HG03108 (cell line): ENCODE measurements around the gene TREM2.
A peak's percentile ranks its signal among the peaks of the same experiment; 100 is the strongest.
"Not testable (repeated sequence)": the region's sequence is repeated elsewhere in the genome, so short reads cannot be mapped to it uniquely, and the experiment has no call there.

ENCODE experiments used
- ATAC-seq: cut with Tn5 transposase; IDR thresholded peaks from one replicate; pipeline ENCODE4 v1.9.1; 2021; ENCODE audit warnings: moderate library complexity; ENCODE audit not compliant: unreplicated experiment

The TREM2 gene

DNA sequence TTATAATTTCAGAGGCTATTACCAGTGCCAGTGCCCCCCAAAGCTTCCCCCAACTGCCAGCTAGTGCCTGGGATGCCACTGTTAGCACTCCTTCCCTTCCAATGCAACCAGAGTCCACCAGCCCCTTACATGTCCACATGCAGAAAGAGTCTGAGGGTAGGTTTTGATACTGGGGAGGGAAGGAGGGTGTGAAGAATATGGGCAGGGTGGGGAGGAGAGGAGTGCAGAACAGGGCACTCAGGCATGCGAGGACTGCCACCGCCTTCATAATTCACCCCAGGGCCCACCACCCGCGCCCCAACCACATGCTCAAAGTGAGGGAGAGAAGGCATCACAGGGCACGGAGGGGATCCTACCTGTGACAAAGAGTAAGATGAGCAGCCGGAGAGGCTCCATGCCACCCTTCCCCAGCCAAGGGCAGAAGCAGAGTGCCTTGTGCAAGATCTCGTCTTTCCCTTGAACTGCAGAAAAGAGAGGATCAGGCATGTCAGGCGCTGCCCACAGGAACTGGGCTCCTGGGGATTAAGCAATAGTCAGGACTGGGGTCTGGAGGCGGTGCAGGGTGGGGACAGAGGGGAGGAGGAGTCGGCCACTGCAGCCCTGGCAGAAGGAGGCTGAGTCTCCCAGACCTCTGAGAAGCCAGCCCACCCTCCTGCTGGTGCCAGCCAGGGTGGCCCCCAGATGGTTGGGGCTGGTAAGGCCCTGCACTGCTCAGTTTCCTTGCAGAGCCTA, at the start of gene TREM2:
TREM2 (minus strand) TSS at position 430 of the 732 bp plus-strand sequence; CDS start at position 396, 34 bp downstream.
- ATAC-seq: no peak

DNA sequence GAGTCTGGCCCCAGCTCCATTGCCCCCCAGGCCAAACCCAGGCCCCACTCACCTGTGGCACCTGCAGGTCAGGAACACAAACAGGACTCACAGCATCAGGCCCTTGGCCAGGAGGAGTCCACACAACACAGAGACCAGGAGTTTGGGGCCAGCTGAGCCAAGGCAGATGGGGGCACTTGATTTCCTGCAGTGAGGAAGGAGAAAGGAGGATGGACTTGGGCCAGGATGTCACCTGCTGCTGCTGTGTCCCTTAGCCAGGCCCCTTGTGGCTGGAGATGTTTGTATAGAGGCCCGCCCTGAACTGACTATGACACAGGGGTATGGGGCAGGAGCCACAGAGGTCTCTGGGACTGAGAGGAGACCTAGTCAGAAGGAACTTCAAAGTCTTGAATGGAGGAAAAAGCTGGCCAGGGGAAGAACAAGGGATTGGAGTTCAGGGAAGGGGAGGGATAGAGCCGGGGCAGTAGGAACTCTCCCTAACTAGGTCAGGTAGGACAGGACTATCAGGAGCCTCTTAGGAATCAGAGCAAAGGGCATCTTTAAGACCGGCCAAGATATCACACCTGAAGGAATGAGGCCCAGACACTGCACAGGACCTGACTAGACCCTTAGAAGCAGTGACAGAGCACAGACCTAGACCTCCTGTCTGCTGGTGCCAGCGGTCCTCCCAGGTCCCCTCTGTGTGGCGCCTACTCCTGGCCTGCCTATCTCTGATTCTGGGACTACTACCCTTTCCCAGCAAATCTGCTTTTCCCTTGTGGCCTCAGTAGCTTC, 46.8 kb upstream of the TREM2 start:
- ATAC-seq: no peak

DNA sequence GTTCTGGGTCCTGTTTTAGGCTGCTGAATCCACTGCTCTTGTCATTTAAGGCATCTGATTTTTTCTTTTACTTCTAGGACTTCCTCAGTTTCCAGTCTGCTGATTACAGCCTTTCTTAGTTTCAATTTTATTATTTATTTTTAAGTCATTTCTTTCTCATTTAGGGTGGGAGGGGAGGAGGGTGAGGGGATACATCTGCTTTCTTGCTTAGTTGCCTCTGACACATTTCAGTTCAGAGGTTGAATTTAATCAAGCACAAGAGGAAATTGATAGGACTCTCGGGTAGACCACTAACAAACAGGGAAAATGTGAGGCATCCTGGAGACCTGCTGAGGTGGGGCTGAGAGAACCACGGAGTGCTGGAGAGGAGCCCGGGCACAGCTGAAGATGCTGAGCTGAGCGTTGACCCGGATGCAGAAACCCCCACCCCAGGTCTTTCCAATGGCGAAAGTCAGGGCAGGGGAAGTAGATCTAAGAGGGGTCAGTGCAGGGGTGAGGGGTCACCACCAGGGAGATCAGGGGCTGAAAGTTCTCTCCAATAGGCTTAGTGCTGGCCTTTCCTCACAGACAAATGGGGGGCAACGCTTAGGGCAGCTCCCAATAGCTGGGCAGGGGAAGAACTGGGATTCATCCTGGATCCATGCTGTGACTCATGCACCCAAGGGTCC, 45.7 kb upstream of the TREM2 start:
- no peak for ATAC-seq

DNA sequence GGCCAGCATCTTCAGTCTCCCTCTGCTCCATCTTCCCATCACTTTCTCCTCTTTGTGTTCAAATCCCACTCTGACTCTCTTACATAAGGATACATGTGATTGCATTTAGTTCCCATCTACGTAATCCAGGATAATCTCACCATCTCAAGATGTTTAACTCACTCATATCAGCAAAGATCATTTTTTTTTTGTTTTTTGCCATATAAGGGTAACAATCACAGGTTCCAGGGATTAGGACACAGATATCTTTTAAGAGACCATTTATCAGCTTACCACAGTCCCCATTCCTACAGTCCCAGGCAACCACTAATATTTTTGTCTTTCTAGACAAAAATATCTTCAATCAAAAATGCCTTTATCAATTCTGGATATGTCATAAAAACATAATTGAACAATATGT, 41.2 kb upstream of the TREM2 start:
- no peak for ATAC-seq

GRCh38 chr6:41201764-41202173, 38.9 kb upstream of the TREM2 start:
- ATAC-seq: no peak

DNA sequence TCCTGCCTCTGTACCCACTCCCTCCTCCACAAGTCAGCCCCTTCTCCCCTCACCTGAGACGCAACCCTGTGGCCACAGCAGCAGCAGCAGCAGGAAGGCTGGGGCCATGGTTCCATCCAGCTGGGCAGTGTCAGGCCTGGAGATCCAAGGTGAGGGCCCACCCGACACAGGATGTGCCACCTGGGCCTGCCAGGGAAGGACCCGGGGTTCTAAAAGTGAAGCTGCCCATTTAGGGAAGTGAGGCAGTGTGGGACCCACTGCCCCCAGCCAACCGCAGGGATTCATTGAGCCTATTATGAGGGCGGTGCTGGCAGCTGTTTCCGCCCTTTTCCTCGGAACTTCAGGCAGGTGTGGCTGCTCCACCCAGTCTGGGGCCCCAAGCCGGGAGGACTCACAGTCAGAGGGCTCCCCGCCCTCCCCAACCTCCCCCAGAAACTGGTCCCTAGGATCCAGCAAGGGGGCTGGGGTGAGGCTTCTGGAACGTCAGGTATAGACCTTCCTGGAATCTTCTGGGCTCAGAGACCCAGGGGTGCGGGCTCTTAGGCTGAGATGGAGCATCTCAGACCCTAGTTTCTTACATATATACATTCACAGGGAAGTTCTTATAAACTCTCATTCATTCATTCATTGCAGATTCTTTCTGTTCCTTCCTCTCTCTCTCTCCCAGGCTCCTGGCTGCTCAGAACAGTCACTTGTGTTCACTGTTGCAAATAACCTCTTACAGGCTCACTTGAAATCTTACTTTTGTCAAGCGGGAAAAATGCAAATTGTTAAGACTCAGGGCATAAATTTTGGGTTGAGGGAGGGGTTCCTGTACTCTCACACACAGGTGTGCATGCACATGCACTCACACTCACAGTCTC, 38.2 kb upstream of the TREM2 start, which contains the start of gene TREML2:
TREML2 (minus strand) TSS at position 249 of the 863 bp plus-strand sequence; CDS start at position 108, 141 bp downstream.
- peak; percentile 50 for ATAC-seq

DNA sequence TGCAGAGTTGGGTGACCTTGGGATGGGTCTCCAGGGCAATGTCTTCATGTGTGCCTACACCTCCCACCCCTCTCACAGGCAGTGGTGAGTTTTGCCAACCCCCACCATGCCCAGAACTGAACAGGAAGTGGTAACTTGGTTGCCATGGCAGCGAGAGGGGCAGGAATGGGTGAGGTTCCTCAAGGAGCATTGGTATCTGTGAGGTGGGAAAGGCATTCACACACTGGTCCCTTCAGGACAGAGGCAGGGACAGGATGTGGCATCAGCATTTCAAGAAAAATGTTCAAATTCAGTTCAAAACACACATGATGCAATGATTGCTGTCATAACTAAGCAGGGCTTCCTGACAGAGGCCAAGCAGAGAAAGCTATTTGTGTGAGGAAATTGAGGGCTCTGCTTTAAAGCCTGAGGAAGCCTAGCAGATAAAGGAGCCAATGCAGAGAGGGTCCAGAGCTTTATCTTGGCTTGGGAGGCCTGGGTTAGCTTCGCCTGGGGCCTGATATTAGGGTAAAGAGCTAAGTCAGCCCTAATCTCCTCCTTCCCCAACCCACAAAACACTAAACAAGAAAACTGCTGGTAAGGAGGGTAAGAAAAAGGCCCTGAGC, 37.5 kb upstream of the TREM2 start:
- ATAC-seq: peak; percentile 24

DNA sequence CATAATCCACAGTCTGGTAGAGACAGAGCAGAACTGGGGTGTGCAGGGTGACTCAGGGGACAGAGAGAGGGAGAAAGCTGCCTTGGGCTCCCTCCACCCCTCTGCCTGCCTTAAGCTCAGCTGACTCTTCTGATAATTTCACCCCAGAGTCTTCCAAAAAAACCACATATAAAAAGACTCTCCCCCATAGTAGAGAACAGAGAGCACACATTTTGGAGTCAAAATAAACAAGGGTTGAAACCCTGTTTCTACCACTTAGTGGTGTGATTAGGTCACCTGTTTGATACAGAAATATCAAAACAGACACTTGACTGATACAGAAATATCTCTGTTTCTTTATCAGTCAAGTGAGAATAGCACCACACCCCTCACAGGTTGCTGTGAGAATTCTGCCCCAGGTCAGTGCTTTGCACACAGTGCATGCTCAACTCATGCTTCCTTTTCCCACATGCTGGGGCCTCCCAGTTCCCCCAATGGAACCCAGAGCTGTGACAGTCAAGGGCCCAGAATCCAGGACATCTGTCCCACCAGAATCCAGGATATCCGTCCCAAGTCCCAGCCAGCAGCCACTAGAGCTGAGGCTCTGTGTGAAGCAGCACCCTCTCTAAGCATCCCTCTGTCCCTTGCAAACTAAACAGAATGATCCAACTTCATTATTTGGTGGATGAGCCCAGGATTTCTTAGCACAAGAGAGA, 36.8 kb upstream of the TREM2 start:
- peak; percentile 51 for ATAC-seq

DNA sequence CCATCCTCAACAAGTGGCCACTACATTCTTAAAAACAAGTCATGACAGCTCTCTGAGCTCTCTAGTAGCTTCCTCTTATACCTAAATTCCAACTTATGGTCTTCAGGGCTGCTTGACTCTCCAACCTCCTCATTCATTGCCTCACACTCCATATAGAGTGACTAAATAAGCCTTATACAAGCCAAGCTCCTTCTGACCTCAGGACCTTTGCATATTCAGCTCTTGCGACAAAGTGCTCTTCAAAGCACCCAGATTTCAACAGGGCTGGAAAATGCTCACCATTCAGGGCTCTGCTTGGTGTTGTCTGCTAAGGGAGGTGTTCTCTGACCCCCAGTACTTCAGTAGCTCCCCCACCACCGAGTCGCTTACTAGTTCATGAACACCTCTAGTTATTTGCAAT, 34.3 kb upstream of the TREM2 start:
- ATAC-seq: no peak

DNA sequence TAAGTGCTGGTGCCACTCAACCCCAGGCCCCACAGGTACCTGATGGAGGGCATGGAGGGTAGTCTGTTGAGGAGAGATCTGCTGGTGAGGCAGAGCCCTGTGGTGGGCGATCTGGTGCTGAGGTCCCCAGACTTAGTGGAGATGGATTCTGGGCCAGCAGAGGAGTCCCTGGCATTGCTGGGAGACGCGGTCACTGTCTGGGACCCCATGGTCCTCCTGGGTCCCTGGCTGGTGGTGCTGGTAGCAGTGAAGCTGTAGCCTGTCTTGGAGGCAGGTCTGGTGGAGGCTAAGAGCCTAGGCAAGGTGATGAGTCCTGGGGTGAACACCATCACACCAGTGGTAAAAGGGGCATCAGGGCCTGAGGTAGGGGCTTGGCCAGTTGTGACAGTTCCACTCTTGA, 31.5 kb upstream of the TREM2 start:
- no peak for ATAC-seq

DNA sequence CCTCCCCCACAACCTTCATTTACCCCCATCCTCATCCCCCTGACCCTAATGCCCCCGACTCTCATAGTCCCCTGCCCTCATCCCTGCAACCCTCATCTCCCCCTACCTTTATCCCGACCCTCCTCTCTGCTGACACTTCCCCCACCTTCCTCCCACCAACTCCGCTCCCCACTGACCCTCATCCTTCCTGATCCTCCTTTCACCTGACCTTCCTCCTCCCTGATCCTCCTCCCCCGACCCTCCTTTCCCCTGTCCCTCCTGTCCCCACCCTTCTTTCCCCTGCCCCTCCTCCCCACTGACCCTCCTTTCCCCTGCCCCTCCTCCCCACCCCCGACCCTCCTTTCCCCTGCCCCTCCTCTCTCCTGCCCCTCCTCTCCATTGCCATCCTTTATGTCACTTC, 31.0 kb upstream of the TREM2 start:
- ATAC-seq: no peak

DNA sequence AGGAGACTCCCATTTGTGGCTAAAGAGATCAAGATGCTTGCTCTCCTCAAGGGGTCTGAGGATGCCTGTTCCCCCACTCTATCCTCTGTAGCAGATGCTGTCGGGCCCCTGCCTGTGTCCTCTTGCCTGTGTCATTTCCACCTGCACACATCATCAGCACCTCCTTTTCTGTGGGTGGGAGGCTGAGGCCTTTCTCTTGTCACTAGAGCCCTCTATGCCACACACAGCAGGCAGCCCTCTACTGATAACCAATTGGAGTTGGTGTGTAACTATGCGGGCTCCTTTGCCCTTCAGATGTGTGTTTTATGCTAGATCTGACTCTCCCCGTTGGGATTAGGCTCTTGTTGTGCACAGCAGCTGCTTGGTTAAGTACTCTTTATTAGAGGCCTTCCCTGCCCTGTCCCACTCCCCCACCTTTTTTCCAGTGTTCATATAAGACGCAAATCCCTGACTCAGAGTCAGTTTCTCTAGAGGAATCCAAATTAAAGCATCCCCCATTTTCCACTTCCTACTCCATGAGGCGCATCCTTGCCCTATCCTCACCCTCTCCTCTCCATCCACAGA, 30.3 kb upstream of the TREM2 start:
- ATAC-seq: no peak

GRCh38 chr6:41191569-41191968, 28.7 kb upstream of the TREM2 start:
- no peak for ATAC-seq

- no peak for ATAC-seq
Measured at GRCh38 chr6:41190791-41191190, 27.9 kb upstream of the TREM2 start.

DNA sequence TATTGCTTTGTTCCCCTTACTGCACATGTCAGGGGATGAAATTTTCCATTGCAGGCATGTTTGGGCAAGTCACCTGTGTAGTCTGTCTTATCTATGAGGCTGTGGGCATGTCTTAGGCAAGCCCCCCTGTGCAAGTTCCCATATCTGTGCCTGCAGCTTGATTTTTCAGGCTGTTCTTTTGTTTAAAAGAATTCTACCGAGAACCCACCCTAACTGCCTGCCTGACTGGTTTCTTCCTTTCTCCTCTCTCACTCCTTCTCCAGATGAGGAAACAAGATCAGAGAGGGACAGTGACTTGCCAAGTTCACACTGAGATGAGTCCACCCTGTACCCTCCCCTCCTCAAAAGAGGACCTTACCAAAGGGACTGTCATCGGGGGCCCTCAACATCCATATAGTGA, 27.1 kb upstream of the TREM2 start:
- ATAC-seq: no peak

DNA sequence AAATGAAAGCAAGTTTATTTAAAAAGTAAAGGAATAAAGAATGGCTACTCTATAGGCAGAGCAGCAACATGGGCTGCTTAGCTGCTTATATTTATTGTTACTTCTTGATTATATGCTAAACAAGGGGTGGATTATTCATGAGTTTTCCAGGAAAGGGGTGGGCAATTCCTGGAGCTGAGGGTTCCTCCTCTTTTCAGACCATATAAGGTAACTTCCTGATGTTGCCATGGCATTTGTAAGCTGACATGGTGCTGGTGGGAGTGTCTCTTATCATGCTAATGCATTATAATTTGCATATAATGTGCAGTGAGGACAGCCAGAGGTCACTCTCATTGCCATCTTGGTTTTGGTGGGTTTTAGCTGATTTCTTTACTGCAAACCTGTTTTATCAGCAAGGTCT, 26.1 kb upstream of the TREM2 start:
- not testable (repeated sequence) for ATAC-seq

- no peak for ATAC-seq
Measured at GRCh38 chr6:41187924-41188886, 25.3 kb upstream of the TREM2 start.

GRCh38 chr6:41186031-41186562, 23.2 kb upstream of the TREM2 start:
- ATAC-seq: no peak
